BJ (cell line): ENCODE results near the gene CFHR4. TPM values are rescaled to one million over a fixed set of nuclear protein-coding genes. Genes with fewer than 3 reads are reported as not detected.
"Not testable (repeated sequence)": the region's sequence is repeated elsewhere in the genome, so short reads cannot be mapped to it uniquely, and the experiment has no call there.

Experiments
- CTCF ChIA-PET: fragments of 350-600 bp; formaldehyde crosslinking; extraction: SDS; loops from one replicate; lab custom pipeline; 2021; ENCODE audit warnings: antibody characterized with exemption, inconsistent platforms; lab: Yijun Ruan, JAX
- POLR2A ChIA-PET: fragments of 300-600 bp; sonication (Branson Sonifier 250); formaldehyde crosslinking; extraction: SDS; loops from one replicate; lab custom pipeline; 2021; ENCODE audit warnings: antibody characterized with exemption; lab: Charles Lee
- DNase-seq: peaks from one replicate; pipeline ENCODE4 v3.0.0-alpha.2; 2011; ENCODE audit warnings: low read depth
- H3K27me3 ChIP-seq: 2 replicates; pipeline ENCODE4 v1.6.0; 2011; ENCODE audit warnings: low read length; ENCODE audit not compliant: control insufficient read depth, insufficient read depth
- H3K36me3 ChIP-seq: 2 replicates; pipeline ENCODE4 v1.5.1; 2011; ENCODE audit warnings: low read length; ENCODE audit not compliant: control insufficient read depth, insufficient read depth
- H3K4me3 ChIP-seq: 2 replicates; pipeline ENCODE4 v1.5.1; 2011; ENCODE audit warnings: low read depth, mild to moderate bottlenecking, control low read depth, low read length
- polyA plus RNA-seq: library from polyadenylated mRNA; depleted of rRNA; stranded (reverse); fragments of >200 nt; gene quantifications from 2 replicates; pipeline ENCODE4 v1.2.3, GENCODE V29; 2011
- TF ChIP-seq, protein P1 (sequence below): IDR thresholded peaks from 2 replicates; pipeline ENCODE4 v1.5.1; 2011; ENCODE audit warnings: low read depth, mild to moderate bottlenecking, control low read depth, inconsistent platforms, low read length, moderate library complexity; ENCODE audit not compliant: insufficient read depth

CFHR4 gene
- polyA plus RNA-seq, 1 experiment: not detected

DNA sequence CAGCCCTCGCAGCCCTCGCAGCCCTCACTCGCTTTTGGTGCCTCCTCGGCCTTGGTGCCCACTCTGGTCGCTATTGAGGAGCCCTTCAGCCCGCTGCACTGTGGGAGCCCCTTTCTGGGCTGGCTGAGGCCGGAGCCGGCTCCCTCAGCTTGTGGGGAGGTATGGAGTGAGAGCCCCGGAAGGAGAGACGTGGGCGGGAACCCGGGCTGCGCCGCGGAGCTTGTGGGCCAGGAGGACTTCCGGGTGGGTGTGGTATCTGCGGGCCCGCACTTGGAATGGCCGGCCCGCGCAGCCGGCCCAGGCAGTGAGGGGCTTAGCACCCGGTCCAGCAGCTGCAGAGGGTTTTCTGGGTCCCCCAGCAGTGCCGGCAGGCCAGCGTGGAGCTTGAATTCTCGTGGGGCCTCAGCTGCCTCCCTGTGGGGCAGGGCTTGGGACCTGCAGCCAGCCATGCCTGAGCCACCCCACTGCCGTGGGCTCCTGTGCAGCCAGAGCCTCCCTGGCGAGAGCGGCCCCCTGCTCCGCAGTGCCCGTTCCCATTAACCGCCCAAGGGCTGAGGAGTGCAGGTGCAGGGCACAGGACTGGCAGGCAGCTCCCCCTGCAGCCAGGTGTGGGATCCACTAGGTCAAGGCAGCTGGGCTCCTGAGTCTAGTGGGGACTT lies 45.8 kb downstream of the CFHR4 start:
- no peaks in the 10 kb centered on the region for H3K36me3 ChIP-seq
- DNase-seq: no peak
- ChIA-PET CTCF (no interaction called here), POLR2A (no interaction called here)
- TF ChIP-seq, protein P1, sequence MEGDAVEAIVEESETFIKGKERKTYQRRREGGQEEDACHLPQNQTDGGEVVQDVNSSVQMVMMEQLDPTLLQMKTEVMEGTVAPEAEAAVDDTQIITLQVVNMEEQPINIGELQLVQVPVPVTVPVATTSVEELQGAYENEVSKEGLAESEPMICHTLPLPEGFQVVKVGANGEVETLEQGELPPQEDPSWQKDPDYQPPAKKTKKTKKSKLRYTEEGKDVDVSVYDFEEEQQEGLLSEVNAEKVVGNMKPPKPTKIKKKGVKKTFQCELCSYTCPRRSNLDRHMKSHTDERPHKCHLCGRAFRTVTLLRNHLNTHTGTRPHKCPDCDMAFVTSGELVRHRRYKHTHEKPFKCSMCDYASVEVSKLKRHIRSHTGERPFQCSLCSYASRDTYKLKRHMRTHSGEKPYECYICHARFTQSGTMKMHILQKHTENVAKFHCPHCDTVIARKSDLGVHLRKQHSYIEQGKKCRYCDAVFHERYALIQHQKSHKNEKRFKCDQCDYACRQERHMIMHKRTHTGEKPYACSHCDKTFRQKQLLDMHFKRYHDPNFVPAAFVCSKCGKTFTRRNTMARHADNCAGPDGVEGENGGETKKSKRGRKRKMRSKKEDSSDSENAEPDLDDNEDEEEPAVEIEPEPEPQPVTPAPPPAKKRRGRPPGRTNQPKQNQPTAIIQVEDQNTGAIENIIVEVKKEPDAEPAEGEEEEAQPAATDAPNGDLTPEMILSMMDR: no peak
- H3K27me3 ChIP-seq: no peaks in the 10 kb centered on the region
- H3K4me3 ChIP-seq: no peak overlapping the region

DNA sequence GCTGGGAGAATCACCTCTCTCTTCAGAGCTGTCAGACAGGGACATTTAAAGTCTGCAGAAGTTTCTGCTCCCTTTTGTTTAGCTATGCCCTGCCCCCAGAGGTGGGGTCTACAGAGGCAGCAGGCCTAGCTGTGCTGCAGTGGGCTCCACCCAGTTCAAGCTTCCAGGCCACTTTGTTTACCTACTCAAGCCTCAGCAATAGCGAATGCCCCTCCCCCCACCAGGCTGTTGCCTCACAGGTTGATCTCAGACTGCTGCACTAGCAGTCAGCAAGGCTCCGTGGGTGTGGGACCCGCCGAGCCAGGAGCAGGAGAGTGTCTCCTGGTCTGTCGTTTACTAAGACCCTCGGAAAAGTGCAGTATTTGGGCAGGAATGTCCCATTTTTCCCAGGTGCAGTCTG lies 53.6 kb downstream of the CFHR4 start:
- CTCF ChIA-PET: interaction anchor here (1.2 kb wide), 1 partner anchor 12 kb away, joined by 4 read pairs; no protein-coding TSS in a partner anchor
- DNase-seq, POLR2A ChIA-PET, H3K27me3 ChIP-seq, H3K4me3 ChIP-seq, H3K36me3 ChIP-seq: not testable (repeated sequence)

DNA sequence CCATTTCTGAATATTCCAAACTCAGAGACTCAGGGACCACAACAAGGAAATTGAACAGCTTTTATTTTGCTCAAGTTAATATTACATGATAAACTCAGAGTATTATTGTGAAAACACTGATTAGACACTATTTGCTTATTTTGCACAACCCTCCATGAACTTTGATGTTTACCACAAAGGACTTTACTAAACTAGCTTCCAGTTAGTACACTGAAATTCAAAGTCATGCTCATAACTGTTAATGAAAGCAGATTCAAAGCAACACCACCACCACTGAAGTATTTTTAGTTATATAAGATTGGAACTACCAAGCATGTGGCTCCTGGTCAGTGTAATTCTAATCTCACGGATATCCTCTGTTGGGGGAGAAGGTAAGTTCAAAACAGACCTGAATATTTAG lies 55.7 kb downstream of the CFHR4 start, which contains the start of gene CFHR2:
CFHR2 (plus strand) TSS at position 171 of the 400 bp plus-strand sequence; CDS start at position 314, 143 bp downstream.
- H3K27me3 ChIP-seq, H3K36me3 ChIP-seq, H3K4me3 ChIP-seq, CTCF ChIA-PET, POLR2A ChIA-PET, DNase-seq: not testable (repeated sequence)

DNA sequence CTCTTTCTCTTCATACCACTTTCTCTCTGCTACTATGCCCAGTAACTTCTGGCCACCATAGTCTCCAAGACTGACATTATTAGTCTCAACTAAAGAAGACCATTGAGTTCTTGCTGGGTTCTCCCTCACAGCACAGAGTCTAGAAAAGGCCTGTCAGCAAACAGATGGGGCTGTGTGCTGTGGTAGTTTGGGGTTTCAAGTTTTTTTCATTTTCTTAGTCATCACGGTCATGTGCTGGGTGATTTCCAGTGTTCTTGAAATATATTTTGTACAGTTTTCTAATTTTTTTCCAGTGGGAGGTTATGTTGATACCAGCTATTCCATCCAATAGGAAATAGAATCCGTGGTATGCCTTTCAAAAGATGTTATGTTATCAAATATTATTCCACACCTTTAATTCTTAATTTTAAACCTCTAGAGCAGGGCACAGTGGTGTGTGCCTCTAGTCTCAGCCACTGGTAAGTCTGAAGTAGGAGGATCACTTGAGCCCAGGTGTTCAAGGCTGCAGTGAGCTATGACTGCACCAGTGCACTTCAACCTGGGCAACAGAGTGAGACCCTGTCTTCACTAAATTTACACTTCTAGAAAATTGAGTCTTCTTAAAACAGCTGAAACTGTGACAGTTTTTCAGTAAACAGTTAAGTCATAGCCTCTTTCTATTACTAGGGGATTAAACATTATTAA lies 64.0 kb downstream of the CFHR4 start:
- CTCF ChIA-PET: interaction anchor here (0.6 to 1.8 kb wide), 2 partner anchors 11 to 21 kb away, joined by 3 to 4 read pairs; no protein-coding TSS in a partner anchor
- TF ChIP-seq, protein P1: no peak

DNA sequence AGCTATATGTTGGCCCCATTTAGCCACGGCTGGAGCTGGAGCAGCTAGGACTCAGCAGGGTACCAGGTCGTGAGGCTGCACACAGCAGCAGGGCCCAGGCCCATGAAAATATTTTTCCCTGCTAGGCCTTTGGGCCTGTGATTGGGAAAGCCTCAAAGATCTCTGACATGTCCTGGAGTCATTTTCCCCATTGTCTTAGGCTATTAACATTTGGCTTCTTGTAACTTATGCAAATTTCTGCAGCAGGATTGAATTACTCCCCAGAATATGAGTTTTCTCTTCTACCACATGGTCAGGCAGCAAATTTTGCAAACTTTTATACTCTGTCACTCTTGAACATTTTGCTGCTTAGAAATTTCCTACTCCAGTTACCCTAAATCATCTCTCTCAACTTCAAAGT lies 66.9 kb downstream of the CFHR4 start:
- ChIA-PET CTCF (no interaction called here), POLR2A (no interaction called here)
- Histone ChIP-seq H3K36me3 (no peaks in the 10 kb centered on the region), H3K4me3 (no peak overlapping the region), H3K27me3 (no peaks in the 10 kb centered on the region)
- no peak for DNase-seq
- TF ChIP-seq, protein P1: no peak

More for the DNA sequence above, 64.0 kb downstream of the CFHR4 start:
- no peak for DNase-seq
- no peak overlapping the region for H3K4me3 ChIP-seq
- no peaks in the 10 kb centered on the region for H3K36me3 ChIP-seq
- POLR2A ChIA-PET: no interaction called here
- no peaks in the 10 kb centered on the region for H3K27me3 ChIP-seq

DNA sequence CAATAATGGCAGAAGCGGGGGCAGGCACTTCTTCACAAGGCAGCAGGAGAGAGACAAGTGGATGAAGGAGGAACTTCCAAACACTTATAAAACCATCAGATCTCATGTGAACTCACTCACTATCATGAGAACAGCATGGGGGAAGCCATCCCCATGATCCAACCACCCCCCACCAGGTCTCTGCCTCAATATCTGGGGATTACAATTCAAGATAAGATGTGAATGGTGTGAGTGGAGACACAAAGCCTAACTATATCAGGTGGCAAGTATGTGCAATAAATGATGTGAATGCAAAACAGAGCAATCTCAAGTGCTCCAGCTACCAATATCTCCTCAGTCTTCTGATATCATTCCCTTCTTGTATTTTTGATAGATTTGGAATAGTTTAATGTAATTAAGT lies 68.1 kb downstream of the CFHR4 start:
- POLR2A ChIA-PET: no interaction called here
- CTCF ChIA-PET: no interaction called here
- no peak for DNase-seq
- TF ChIP-seq, protein P1: no peak
- H3K36me3 ChIP-seq: no peaks in the 10 kb centered on the region
- H3K27me3 ChIP-seq: no peaks in the 10 kb centered on the region
- H3K4me3 ChIP-seq: no peak overlapping the region
